SK-N-SH treated with all-trans-retinoic acid at 6 μM for 48 hours (cell line): ENCODE data around the gene TRABD2A.

Source experiments
- ATAC-seq: fragments of 200-7000 bp; cut with Tn5 transposase; 3 replicates; pipeline ENCODE4 v1.9.1; 2020; ENCODE audit warnings: mild to moderate bottlenecking, moderate library complexity
- ARNTL ChIP-seq: fragments of 450-650 bp; formaldehyde crosslinking; IDR thresholded peaks from 2 replicates; pipeline ENCODE4 v1.5.0; 2020; ENCODE audit warnings: low read depth, mild to moderate bottlenecking, moderate library complexity, borderline replicate concordance
- BACH2 ChIP-seq: fragments of 250-450 bp; sonication (Bioruptor Pico); IDR thresholded peaks from 2 replicates; pipeline ENCODE4 v1.9.0; 2021; ENCODE audit warnings: mild to moderate bottlenecking, borderline replicate concordance
- CSDC2 ChIP-seq: fragments of 250-450 bp; sonication (Bioruptor Pico); IDR thresholded peaks from 2 replicates; pipeline ENCODE4 v1.5.0; 2020; ENCODE audit warnings: mild to moderate bottlenecking, moderate library complexity
- ESRRG ChIP-seq: fragments of 250-450 bp; sonication (Bioruptor Pico); IDR thresholded peaks from 2 replicates; pipeline ENCODE4 v1.6.1; 2021; ENCODE audit warnings: mild to moderate bottlenecking
- GLIS3 ChIP-seq: fragments of 250-450 bp; sonication (Bioruptor Pico); IDR thresholded peaks from 2 replicates; pipeline ENCODE4 v1.5.0; 2020; ENCODE audit warnings: mild to moderate bottlenecking, moderate library complexity
- PATZ1 ChIP-seq: fragments of 250-450 bp; sonication (Bioruptor Pico); IDR thresholded peaks from 2 replicates; pipeline ENCODE4 v1.8.0; 2020; ENCODE audit warnings: mild to moderate bottlenecking, moderate library complexity, borderline replicate concordance
- POU6F1 ChIP-seq: fragments of 250-450 bp; sonication (Bioruptor Pico); IDR thresholded peaks from 2 replicates; pipeline ENCODE4 v1.8.0; 2021; ENCODE audit warnings: low read depth, mild to moderate bottlenecking, moderate library complexity, borderline replicate concordance
- RARB ChIP-seq: fragments of 250-450 bp; sonication (Bioruptor Pico); IDR thresholded peaks from 2 replicates; pipeline ENCODE4 v1.8.0; 2021; ENCODE audit warnings: mild to moderate bottlenecking, moderate library complexity
- SNAI2 ChIP-seq: fragments of 250-450 bp; sonication (Bioruptor Pico); IDR thresholded peaks from 2 replicates; pipeline ENCODE4 v1.5.0; 2020; ENCODE audit warnings: mild to moderate bottlenecking, moderate library complexity
- TCF4 ChIP-seq: fragments of 250-450 bp; sonication (Bioruptor Pico); IDR thresholded peaks from 2 replicates; pipeline ENCODE4 v1.8.0; 2021; ENCODE audit warnings: mild to moderate bottlenecking, moderate library complexity, borderline replicate concordance
- ZC3H10 ChIP-seq: fragments of 250-450 bp; sonication (Bioruptor Pico); IDR thresholded peaks from 2 replicates; pipeline ENCODE4 v1.5.1; 2021; ENCODE audit warnings: mild to moderate bottlenecking, moderate library complexity
- ZFP3 ChIP-seq: fragments of 250-450 bp; sonication (Bioruptor Pico); IDR thresholded peaks from 2 replicates; pipeline ENCODE4 v1.5.0; 2020; ENCODE audit warnings: mild to moderate bottlenecking, moderate library complexity
- ZNF565 ChIP-seq: fragments of 450-650 bp; formaldehyde crosslinking; conservative IDR thresholded peaks from 2 replicates; pipeline ENCODE4 v1.5.0; 2020; ENCODE audit warnings: low read depth, mild to moderate bottlenecking, moderate library complexity
- ZNF8 ChIP-seq: fragments of 450-650 bp; formaldehyde crosslinking; IDR thresholded peaks from 2 replicates; pipeline ENCODE4 v1.5.0; 2020; ENCODE audit warnings: mild to moderate bottlenecking, moderate library complexity
- TF ChIP-seq, protein P1 (sequence below): fragments of 250-450 bp; sonication (Bioruptor Pico); IDR thresholded peaks from 2 replicates; pipeline ENCODE4 v1.5.0; 2020; ENCODE audit warnings: mild to moderate bottlenecking, moderate library complexity
- TF ChIP-seq, protein P2 (sequence below): fragments of 250-450 bp; sonication (Bioruptor Pico); IDR thresholded peaks from 2 replicates; pipeline ENCODE4 v1.5.1; 2020; ENCODE audit warnings: low read depth, mild to moderate bottlenecking, moderate library complexity
- TF ChIP-seq, protein P3 (sequence below): fragments of 250-450 bp; sonication (Bioruptor Pico); IDR thresholded peaks from 2 replicates; pipeline ENCODE4 v1.5.1; 2021; ENCODE audit warnings: mild to moderate bottlenecking, moderate library complexity

TRABD2A gene

DNA sequence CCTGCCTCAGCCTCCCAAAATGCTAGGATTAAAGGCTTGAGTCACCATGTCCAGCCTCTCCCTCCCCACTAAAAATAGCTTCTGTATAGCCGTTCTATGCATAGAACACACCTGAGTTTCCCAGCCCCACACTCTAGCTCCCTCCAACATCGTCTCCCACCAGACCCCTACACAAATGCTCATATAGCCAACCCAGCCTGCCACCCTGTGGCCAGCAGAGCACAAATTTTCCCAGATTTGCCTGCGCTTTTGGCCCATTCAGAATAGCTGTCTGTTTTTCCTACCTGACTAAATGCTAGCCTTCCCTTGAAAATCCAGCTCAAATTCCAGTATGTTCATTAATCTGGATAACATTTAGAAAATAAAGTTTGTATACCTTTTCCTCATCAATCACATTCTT is 22.8 kb downstream of the TRABD2A start (continued):
- TF ChIP-seq POU6F1 (CRISPR knock-in tag): no peak

- TF ChIP-seq, protein P1, sequence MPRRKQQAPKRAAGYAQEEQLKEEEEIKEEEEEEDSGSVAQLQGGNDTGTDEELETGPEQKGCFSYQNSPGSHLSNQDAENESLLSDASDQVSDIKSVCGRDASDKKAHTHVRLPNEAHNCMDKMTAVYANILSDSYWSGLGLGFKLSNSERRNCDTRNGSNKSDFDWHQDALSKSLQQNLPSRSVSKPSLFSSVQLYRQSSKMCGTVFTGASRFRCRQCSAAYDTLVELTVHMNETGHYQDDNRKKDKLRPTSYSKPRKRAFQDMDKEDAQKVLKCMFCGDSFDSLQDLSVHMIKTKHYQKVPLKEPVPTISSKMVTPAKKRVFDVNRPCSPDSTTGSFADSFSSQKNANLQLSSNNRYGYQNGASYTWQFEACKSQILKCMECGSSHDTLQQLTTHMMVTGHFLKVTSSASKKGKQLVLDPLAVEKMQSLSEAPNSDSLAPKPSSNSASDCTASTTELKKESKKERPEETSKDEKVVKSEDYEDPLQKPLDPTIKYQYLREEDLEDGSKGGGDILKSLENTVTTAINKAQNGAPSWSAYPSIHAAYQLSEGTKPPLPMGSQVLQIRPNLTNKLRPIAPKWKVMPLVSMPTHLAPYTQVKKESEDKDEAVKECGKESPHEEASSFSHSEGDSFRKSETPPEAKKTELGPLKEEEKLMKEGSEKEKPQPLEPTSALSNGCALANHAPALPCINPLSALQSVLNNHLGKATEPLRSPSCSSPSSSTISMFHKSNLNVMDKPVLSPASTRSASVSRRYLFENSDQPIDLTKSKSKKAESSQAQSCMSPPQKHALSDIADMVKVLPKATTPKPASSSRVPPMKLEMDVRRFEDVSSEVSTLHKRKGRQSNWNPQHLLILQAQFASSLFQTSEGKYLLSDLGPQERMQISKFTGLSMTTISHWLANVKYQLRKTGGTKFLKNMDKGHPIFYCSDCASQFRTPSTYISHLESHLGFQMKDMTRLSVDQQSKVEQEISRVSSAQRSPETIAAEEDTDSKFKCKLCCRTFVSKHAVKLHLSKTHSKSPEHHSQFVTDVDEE: no peak
- no peak for ATAC-seq
Observed at GRCh38 chr2:84857566-84857965, 23.3 kb downstream of the TRABD2A start.

DNA sequence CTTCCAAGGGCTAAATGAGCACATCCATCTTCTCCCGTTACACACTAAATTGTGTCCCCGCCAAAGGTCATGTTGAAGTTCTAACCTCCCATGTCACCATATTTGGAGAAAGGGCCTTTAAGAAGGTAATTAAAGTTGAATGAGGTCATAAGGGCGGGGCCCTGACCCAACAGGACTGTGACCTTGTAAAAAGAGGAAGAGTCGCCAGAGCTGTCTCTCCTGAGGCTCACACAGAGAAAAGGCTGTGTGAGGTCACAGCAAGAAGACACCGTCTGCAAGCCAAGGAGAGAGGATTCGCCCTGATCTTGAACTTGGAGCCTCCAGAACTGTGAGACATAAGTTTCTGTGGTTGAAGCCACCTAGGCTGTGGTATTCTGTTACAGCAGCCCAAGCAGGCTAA is 24.1 kb downstream of the TRABD2A start:
- ATAC-seq: no peak
- TF ChIP-seq ZC3H10 (CRISPR knock-in tag) (no peak), SNAI2 (CRISPR knock-in tag) (no peak), CSDC2 (CRISPR knock-in tag) (no peak), PATZ1 (CRISPR knock-in tag) (no peak), TCF4 (CRISPR knock-in tag) (no peak), RARB (CRISPR knock-in tag) (no peak), POU6F1 (CRISPR knock-in tag) (no peak), ESRRG (CRISPR knock-in tag) (no peak), BACH2 (CRISPR knock-in tag) (no peak), ZFP3 (CRISPR knock-in tag) (no peak), ARNTL (no peak), ZNF565 (CRISPR knock-in tag) (no peak)
- TF ChIP-seq, protein P2, sequence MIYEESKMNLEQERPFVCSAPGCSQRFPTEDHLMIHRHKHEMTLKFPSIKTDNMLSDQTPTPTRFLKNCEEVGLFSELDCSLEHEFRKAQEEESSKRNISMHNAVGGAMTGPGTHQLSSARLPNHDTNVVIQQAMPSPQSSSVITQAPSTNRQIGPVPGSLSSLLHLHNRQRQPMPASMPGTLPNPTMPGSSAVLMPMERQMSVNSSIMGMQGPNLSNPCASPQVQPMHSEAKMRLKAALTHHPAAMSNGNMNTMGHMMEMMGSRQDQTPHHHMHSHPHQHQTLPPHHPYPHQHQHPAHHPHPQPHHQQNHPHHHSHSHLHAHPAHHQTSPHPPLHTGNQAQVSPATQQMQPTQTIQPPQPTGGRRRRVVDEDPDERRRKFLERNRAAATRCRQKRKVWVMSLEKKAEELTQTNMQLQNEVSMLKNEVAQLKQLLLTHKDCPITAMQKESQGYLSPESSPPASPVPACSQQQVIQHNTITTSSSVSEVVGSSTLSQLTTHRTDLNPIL (CRISPR knock-in tag): no peak
- TF ChIP-seq, all 23 proteins: peak for 0

- no peak for ATAC-seq
- TF ChIP-seq GLIS3 (no peak), ZFP3 (CRISPR knock-in tag) (no peak), ZNF8 (CRISPR knock-in tag) (no peak), BACH2 (CRISPR knock-in tag) (no peak)
- TF ChIP-seq, protein P3, sequence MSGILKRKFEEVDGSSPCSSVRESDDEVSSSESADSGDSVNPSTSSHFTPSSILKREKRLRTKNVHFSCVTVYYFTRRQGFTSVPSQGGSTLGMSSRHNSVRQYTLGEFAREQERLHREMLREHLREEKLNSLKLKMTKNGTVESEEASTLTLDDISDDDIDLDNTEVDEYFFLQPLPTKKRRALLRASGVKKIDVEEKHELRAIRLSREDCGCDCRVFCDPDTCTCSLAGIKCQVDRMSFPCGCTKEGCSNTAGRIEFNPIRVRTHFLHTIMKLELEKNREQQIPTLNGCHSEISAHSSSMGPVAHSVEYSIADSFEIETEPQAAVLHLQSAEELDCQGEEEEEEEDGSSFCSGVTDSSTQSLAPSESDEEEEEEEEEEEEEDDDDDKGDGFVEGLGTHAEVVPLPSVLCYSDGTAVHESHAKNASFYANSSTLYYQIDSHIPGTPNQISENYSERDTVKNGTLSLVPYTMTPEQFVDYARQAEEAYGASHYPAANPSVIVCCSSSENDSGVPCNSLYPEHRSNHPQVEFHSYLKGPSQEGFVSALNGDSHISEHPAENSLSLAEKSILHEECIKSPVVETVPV (CRISPR knock-in tag): no peak
- TF ChIP-seq, protein P2 (CRISPR knock-in tag): no peak
- TF ChIP-seq, protein P1: no peak
Observed at GRCh38 chr2:84855731-84856130, 25.2 kb downstream of the TRABD2A start.
